GM18498 (cell line): ENCODE data around the gene RRBP1.

ENCODE experiments used
- ATAC-seq: cut with Tn5 transposase; IDR thresholded peaks from one replicate; pipeline ENCODE4 v1.9.1; 2021; ENCODE audit warnings: mild to moderate bottlenecking, moderate library complexity; ENCODE audit not compliant: unreplicated experiment

Gene RRBP1

GRCh38 chr20:17651129-17651759 is 30.8 kb downstream of the RRBP1 start:
- no peak for ATAC-seq

GRCh38 chr20:17650301-17651128 is 31.5 kb downstream of the RRBP1 start:
- ATAC-seq: no peak

GRCh38 chr20:17648791-17649730 is 33.0 kb downstream of the RRBP1 start:
- peak; percentile 45 for ATAC-seq

GRCh38 chr20:17648315-17648646 is 33.8 kb downstream of the RRBP1 start:
- no peak for ATAC-seq

GRCh38 chr20:17647391-17648314 is 34.4 kb downstream of the RRBP1 start:
- ATAC-seq: no peak

GRCh38 chr20:17646961-17647301 is 35.1 kb downstream of the RRBP1 start:
- no peak for ATAC-seq

GRCh38 chr20:17646209-17646960 is 35.7 kb downstream of the RRBP1 start:
- no peak for ATAC-seq

GRCh38 chr20:17645546-17646208 is 36.4 kb downstream of the RRBP1 start:
- ATAC-seq: no peak

GRCh38 chr20:17645010-17645409 is 37.0 kb downstream of the RRBP1 start:
- no peak for ATAC-seq

GRCh38 chr20:17644451-17644850 is 37.6 kb downstream of the RRBP1 start:
- ATAC-seq: no peak

GRCh38 chr20:17643531-17644188 is 38.4 kb downstream of the RRBP1 start:
- ATAC-seq: no peak

- no peak for ATAC-seq
Measured at GRCh38 chr20:17642404-17643269, 39.4 kb downstream of the RRBP1 start.

- no peak for ATAC-seq
Measured at GRCh38 chr20:17641993-17642392, 40.0 kb downstream of the RRBP1 start.

- no peak for ATAC-seq
Measured at GRCh38 chr20:17641520-17641964, 40.5 kb downstream of the RRBP1 start.

GRCh38 chr20:17640875-17641378 is 41.1 kb downstream of the RRBP1 start:
- ATAC-seq: no peak

- ATAC-seq: no peak
Measured at GRCh38 chr20:17640146-17640874, 41.7 kb downstream of the RRBP1 start.
